Fibroblast of skin of right quadriceps (primary cell): ENCODE results near the gene TMEM94.

Source experiments
- DNase-seq: peaks from one replicate; pipeline ENCODE4 v3.0.0-alpha.2; 2013

Gene TMEM94

DNA sequence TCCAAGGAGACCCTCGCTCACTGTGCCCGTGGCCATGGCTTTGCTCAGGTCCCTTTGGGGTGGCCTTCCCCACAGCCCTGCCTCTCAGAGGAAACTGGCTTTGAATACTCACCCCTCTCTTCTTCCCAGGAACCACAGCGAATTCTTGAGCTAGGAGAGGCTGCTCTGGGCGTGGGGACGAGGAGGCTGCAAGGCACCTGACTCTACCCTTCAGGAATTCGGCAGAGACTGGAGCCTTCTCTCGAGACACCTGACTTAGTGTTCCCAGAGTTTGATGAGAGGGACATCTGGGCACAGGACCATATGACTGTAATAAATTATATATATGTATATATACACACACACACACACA is 75.3 kb downstream of the TMEM94 start:
- DNase-seq, result no peak

GRCh38 chr17:75535119-75535537 is 78.7 kb downstream of the TMEM94 start:
- DNase-seq, result no peak

DNA sequence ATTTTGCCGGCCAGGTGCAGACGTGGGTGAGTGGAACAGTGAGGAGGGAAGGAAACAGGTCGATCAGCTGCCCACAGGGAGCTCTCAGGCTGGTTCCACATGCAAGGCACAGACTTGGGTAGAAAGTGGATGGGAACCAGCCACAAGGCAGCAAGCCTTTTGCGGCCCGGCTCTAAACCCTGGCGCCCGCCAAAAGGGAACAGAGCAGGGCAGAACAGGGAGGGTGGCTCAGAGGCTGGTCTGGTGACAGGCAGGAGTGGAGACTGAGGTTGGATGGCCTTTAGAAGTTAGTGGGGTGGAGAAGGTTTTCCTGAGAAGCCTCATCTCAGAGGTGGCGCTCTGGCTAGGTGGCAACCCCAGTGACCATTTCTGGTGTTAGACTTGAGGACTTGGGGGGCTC is 79.4 kb downstream of the TMEM94 start:
- DNase-seq, result no peak

DNA sequence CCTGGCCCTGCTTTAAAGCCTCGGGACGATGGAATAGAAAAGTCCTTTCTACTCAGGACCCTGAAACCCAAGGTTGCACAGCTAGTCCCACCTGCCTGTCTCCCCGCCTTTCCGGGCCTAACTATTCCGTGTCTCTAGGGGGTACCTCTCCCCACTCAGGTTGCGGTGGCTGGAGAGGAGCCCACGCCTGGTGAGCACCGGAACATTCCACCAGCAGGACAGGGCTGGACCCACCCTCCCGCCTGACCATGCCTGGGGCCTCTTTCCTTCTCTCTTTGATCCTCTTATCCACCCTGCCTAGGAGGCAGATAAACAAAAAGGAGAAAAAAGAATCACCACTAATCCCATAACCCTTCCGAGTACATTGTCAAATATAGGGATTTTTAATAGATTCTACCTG is 79.9 kb downstream of the TMEM94 start:
- DNase-seq, result no peak

GRCh38 chr17:75539967-75540729 is 83.7 kb downstream of the TMEM94 start:
- no peak for DNase-seq

DNA sequence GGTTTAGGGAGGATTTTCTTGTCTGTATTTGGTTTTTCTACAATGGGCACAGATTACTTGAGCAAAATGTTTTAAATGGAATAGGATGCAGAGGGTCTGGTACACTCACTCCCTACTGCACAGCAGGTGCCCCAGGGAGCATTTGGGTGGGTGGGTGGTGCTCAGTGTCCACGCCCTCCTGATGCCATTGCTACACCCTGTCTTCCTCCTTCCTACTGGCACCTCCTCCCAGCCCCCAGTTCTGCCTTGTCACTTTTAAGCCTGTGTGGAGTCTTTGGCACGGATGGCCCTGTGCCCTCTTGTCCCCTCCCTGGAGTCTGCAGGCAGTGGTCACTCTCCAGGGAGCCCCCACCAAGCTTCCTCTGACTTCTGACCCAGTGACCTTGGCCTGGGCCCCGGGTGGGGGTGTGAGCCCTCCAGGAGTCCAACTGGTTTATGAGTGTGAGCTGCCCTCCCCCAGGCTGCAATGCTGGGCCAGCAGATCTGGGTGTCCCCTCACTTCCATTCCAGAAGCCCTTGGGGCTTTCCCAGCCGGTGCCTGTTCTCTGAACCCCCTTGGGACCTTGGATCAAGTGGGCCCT is 84.6 kb downstream of the TMEM94 start:
- DNase-seq, result no peak

- no peak for DNase-seq
Observed at GRCh38 chr17:75542229-75542628, 85.8 kb downstream of the TMEM94 start.

DNA sequence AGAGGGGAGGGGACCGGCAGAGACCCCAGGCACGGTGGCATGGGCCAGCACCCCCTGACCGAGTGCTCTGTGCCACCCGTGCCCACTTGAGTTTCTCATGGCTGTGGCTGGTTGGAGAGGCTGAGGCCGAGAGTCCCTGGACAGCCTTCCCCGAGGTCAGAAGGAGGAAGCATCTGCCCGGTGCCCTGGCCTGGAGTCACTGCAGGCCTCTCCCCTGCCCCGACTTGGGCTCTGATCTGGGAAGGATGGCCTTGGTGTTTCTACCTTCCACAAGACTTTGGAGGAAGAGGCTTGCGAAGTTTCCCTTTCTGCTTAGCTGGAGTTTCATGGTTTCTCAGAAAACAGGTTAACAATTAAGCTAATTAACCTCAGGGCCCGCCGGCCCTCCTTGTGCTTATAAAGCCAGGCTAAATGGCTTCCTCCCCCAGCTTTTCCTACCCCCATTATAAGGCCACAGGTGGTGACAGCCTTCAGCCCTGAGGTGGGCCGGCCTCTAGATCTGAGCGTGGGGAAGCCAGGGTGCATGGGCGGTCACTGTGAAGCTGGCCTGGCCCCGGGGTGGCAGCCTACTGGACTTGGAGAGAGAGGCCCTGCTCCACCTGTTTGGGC is 86.4 kb downstream of the TMEM94 start:
- DNase-seq, result no peak

GRCh38 chr17:75544250-75544649 is 87.8 kb downstream of the TMEM94 start:
- no peak for DNase-seq

DNA sequence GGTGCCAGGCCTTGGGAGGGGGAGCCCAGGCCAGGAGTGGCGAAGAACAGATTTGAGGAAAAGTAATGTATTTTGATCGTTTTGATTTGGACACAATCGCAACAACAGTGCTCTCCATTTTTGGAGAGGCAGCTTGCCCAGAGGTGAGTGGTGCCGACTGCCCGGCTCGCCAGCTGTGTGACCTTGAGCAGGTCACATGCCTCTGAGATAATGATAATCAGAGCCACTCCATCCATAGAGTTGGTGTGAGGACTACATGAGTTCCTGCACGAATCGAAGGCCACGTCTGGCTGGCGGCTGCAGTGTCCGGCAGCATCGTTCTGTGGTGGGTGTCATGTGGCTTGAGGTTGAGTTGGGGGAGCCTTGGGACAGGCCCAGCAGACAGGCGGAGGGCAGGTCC is 89.7 kb downstream of the TMEM94 start:
- DNase-seq, result no peak

- DNase-seq, result no peak
Observed at GRCh38 chr17:75547091-75547490, 90.7 kb downstream of the TMEM94 start.

- DNase-seq, result no peak
Observed at GRCh38 chr17:75548813-75549212, 92.4 kb downstream of the TMEM94 start.
